GM19397 (cell line): ENCODE results near the gene RPTOR.
"Not testable (repeated sequence)": the region's sequence is repeated elsewhere in the genome, so short reads cannot be mapped to it uniquely, and the experiment has no call there.

Source experiments
- ATAC-seq: cut with Tn5 transposase; IDR thresholded peaks from one replicate; pipeline ENCODE4 v1.9.1; 2021; ENCODE audit warnings: mild to moderate bottlenecking, moderate library complexity; ENCODE audit not compliant: unreplicated experiment

RPTOR gene

GRCh38 chr17:80683625-80684104 lies 139.0 kb downstream of the RPTOR start:
- no peak for ATAC-seq

GRCh38 chr17:80687839-80688238 lies 143.2 kb downstream of the RPTOR start:
- ATAC-seq = no peak

GRCh38 chr17:80689129-80689619 lies 144.5 kb downstream of the RPTOR start:
- no peak for ATAC-seq

- no peak for ATAC-seq
Observed at GRCh38 chr17:80691784-80692183, 147.1 kb downstream of the RPTOR start.

GRCh38 chr17:80692931-80693467 lies 148.4 kb downstream of the RPTOR start:
- ATAC-seq = no peak

- no peak for ATAC-seq
Observed at GRCh38 chr17:80693511-80693910, 148.9 kb downstream of the RPTOR start.

GRCh38 chr17:80694085-80694991 lies 149.7 kb downstream of the RPTOR start:
- ATAC-seq = no peak

GRCh38 chr17:80694992-80695912 lies 150.6 kb downstream of the RPTOR start:
- ATAC-seq = no peak

- ATAC-seq = no peak
Observed at GRCh38 chr17:80695979-80696378, 151.3 kb downstream of the RPTOR start.

- ATAC-seq = no peak
Observed at GRCh38 chr17:80696456-80696855, 151.8 kb downstream of the RPTOR start.

GRCh38 chr17:80696964-80697363 lies 152.3 kb downstream of the RPTOR start:
- no peak for ATAC-seq

- no peak for ATAC-seq
Observed at GRCh38 chr17:80698297-80698696, 153.7 kb downstream of the RPTOR start.

GRCh38 chr17:80699205-80699604 lies 154.6 kb downstream of the RPTOR start:
- ATAC-seq = not testable (repeated sequence)

- ATAC-seq = no peak
Observed at GRCh38 chr17:80701730-80702129, 157.1 kb downstream of the RPTOR start.

GRCh38 chr17:80702315-80703141 lies 157.9 kb downstream of the RPTOR start:
- no peak for ATAC-seq

- ATAC-seq = no peak
Observed at GRCh38 chr17:80703142-80703478, 158.5 kb downstream of the RPTOR start.

- ATAC-seq = no peak
Observed at GRCh38 chr17:80704381-80704819, 159.8 kb downstream of the RPTOR start.

GRCh38 chr17:80704894-80705293 lies 160.3 kb downstream of the RPTOR start:
- ATAC-seq = no peak

- ATAC-seq = no peak
Observed at GRCh38 chr17:80705988-80706387, 161.3 kb downstream of the RPTOR start.

- ATAC-seq = no peak
Observed at GRCh38 chr17:80706463-80706867, 161.8 kb downstream of the RPTOR start.
